GM12878 (cell line): ENCODE results near the gene MYO1E. TPM values are rescaled to one million over a fixed set of nuclear protein-coding genes. Genes with fewer than 3 reads are reported as not detected.
A peak's percentile ranks its signal among the peaks of the same experiment; 100 is the strongest.

Experiments used
- ATAC-seq: fragments of 200-7000 bp; cut with Tn5 transposase; 3 replicates; pipeline ENCODE4 v1.9.1; 2020; ENCODE audit warnings: mild to moderate bottlenecking, moderate library complexity
- BruUV-seq: library from RNA; stranded (reverse); fragments of 400-500 nt; replicated peaks from 2 replicates; lab custom pipeline; 2021; lab: Mats Ljungman, UMichigan
- CTCF ChIA-PET: fragments of 300-600 bp; sonication (Branson Sonifier 250); formaldehyde crosslinking; extraction: SDS; loops from one replicate; lab custom pipeline; 2021; ENCODE audit warnings: inconsistent platforms; lab: Yijun Ruan, JAX
- POLR2A ChIA-PET: fragments of 350-600 bp; formaldehyde crosslinking; extraction: SDS; loops from one replicate; lab custom pipeline; 2021; ENCODE audit warnings: inconsistent platforms; lab: Charles Lee
- RAD21 ChIA-PET: fragments of 300-600 bp; sonication (Branson Sonifier 250); formaldehyde crosslinking; loops from one replicate; lab custom pipeline; 2023; ENCODE audit warnings: antibody characterized with exemption; ENCODE audit not compliant: unreplicated experiment; lab: Charles Lee
- SMC1A ChIA-PET: fragments of 300-600 bp; sonication (Branson Sonifier 250); formaldehyde crosslinking; loops from one replicate; lab custom pipeline; 2023; ENCODE audit not compliant: unreplicated experiment, uncharacterized antibody; lab: Charles Lee
- DNase-seq: peaks from one replicate; pipeline ENCODE4 v3.0.0-alpha.2; 2011; ENCODE audit warnings: low read depth, low spot score
- FAIRE-seq: peaks from 3 replicates; lab custom pipeline; 2011; peaks lifted over from hg19 to GRCh38; lab: Jason Lieb, UNC
- H2AFZ ChIP-seq: 2 replicates; pipeline ENCODE4 v1.6.0; 2011; ENCODE audit warnings: low read depth, low read length, control low read depth; ENCODE audit not compliant: control insufficient read depth
- H3K27ac ChIP-seq: 2 replicates; pipeline ENCODE4 v1.5.1; 2011; ENCODE audit warnings: control low read depth; ENCODE audit not compliant: control insufficient read depth, insufficient read depth
- H3K27me3 ChIP-seq, 2 experiments: replicated peaks in 1 of 2; 2 replicates each; pipeline versions ENCODE4 v1.6.0 to v1.6.1; 2011; ENCODE audit warnings: low read length in 1 of 2; ENCODE audit not compliant: control insufficient read depth in 2 of 2, insufficient read depth in 2 of 2
- H3K36me3 ChIP-seq, 2 experiments: 2 replicates each; pipeline ENCODE4 v1.5.1; 2011; ENCODE audit warnings: low read length in 1 of 2; ENCODE audit not compliant: control insufficient read depth in 2 of 2, insufficient read depth in 2 of 2
- H3K4me1 ChIP-seq: 2 replicates; pipeline ENCODE4 v1.6.1; 2011; ENCODE audit warnings: mild to moderate bottlenecking, low read length, moderate library complexity, mixed read lengths; ENCODE audit not compliant: control insufficient read depth, insufficient read depth
- H3K4me2 ChIP-seq: 2 replicates; pipeline ENCODE4 v1.6.0; 2011; ENCODE audit warnings: control low read depth; ENCODE audit not compliant: control insufficient read depth, insufficient read depth
- H3K4me3 ChIP-seq: fragments of 200-600 bp; sonication (generic); 2 replicates; pipeline ENCODE4 v1.5.1; 2016
- H3K79me2 ChIP-seq: 2 replicates; pipeline ENCODE4 v1.6.0; 2011; ENCODE audit warnings: low read length; ENCODE audit not compliant: control insufficient read depth, insufficient read depth
- H3K9ac ChIP-seq: 2 replicates; pipeline ENCODE4 v1.8.0; 2011; ENCODE audit warnings: low read length, control low read depth, mixed read lengths; ENCODE audit not compliant: control insufficient read depth, insufficient read depth
- H3K9me3 ChIP-seq: replicated peaks from 3 replicates; pipeline ENCODE4 v1.5.1; 2011; ENCODE audit warnings: mild to moderate bottlenecking, low read length; ENCODE audit not compliant: control insufficient read depth, insufficient read depth
- H4K20me1 ChIP-seq: 2 replicates; pipeline ENCODE4 v1.6.0; 2011; ENCODE audit not compliant: control insufficient read depth, insufficient read depth
- BCL3 ChIP-seq: IDR thresholded peaks from 2 replicates; pipeline ENCODE4 v1.6.1; 2011; ENCODE audit warnings: borderline replicate concordance, low read depth, mild to moderate bottlenecking, moderate library complexity, low read length; ENCODE audit not compliant: insufficient read depth, poor library complexity, severe bottlenecking
- BRCA1 ChIP-seq: IDR thresholded peaks from 2 replicates; pipeline ENCODE4 v1.6.1; 2011; ENCODE audit warnings: low read depth, low read length, improper control_type of control experiment
- CBX5 ChIP-seq: sonication (generic); IDR thresholded peaks from 2 replicates; pipeline ENCODE4 v1.6.1; 2016; ENCODE audit warnings: low read depth, moderate library complexity, mild to moderate bottlenecking, inconsistent platforms
- CHD1 ChIP-seq: IDR thresholded peaks from 2 replicates; pipeline ENCODE4 v1.6.1; 2012; ENCODE audit warnings: low read depth, low read length, improper control_type of control experiment
- CHD2 ChIP-seq: IDR thresholded peaks from 2 replicates; pipeline ENCODE4 v1.6.1; 2011; ENCODE audit warnings: low read depth, low read length, improper control_type of control experiment, borderline replicate concordance
- CUX1 ChIP-seq: IDR thresholded peaks from 2 replicates; pipeline ENCODE4 v1.6.1; 2012; ENCODE audit warnings: improper control_type of control experiment, low read depth, low read length; ENCODE audit not compliant: insufficient replicate concordance
- ETV6 ChIP-seq, 2 experiments: fragments of 450-650 bp in 1 of 2; IDR thresholded peaks in 1 of 2; conservative IDR thresholded peaks in 1 of 2; 2 replicates each; pipeline ENCODE4 v1.6.1; 2014; ENCODE audit warnings: antibody characterized with exemption in 1 of 2, borderline replicate concordance in 1 of 2, low read depth in 1 of 2, mild to moderate bottlenecking in 1 of 2, moderate library complexity in 1 of 2
- HDAC2 ChIP-seq: fragments of 200-600 bp; sonication (generic); IDR thresholded peaks from 2 replicates; pipeline ENCODE4 v1.6.1; 2017
- HDAC6 ChIP-seq: fragments of 200-600 bp; sonication (generic); IDR thresholded peaks from one replicate; pipeline ENCODE4 v1.8.0; 2017; ENCODE audit warnings: antibody characterized with exemption; ENCODE audit not compliant: unreplicated experiment
- HDGF ChIP-seq: fragments of 450-650 bp; IDR thresholded peaks from 2 replicates; pipeline ENCODE4 v1.6.1; 2016; ENCODE audit warnings: antibody characterized with exemption
- IKZF1 ChIP-seq: fragments of 450-650 bp; conservative IDR thresholded peaks from 2 replicates; pipeline ENCODE4 v1.6.1; 2017; ENCODE audit warnings: antibody characterized with exemption, mild to moderate bottlenecking
- MAX ChIP-seq: IDR thresholded peaks from 2 replicates; pipeline ENCODE4 v1.6.1; 2012; ENCODE audit warnings: low read depth, low read length, improper control_type of control experiment
- NFYA ChIP-seq: IDR thresholded peaks from 2 replicates; pipeline ENCODE4 v1.6.1; 2011; ENCODE audit warnings: low read depth, mild to moderate bottlenecking, low read length, improper control_type of control experiment, borderline replicate concordance
- NR2F1 ChIP-seq: fragments of 450-650 bp; conservative IDR thresholded peaks from 2 replicates; pipeline ENCODE4 v1.6.1; 2017; ENCODE audit warnings: mild to moderate bottlenecking
- POU2F2 ChIP-seq: IDR thresholded peaks from 3 replicates; pipeline ENCODE4 v1.6.1; 2011; ENCODE audit warnings: low read depth, mild to moderate bottlenecking, low read length, borderline replicate concordance
- RELA ChIP-seq: fragments of 450-650 bp; IDR thresholded peaks from 2 replicates; pipeline ENCODE4 v1.8.0; 2014; ENCODE audit warnings: borderline replicate concordance; ENCODE audit not compliant: partially characterized antibody
- SMAD1 ChIP-seq: fragments of 450-650 bp; IDR thresholded peaks from 2 replicates; pipeline ENCODE4 v1.6.1; 2018; ENCODE audit warnings: mild to moderate bottlenecking, low read depth; ENCODE audit not compliant: partially characterized antibody
- SMARCA5 ChIP-seq: fragments of 450-650 bp; IDR thresholded peaks from 2 replicates; pipeline ENCODE4 v1.6.1; 2017; ENCODE audit warnings: mild to moderate bottlenecking
- SP1 ChIP-seq: IDR thresholded peaks from one replicate; pipeline ENCODE4 v1.6.1; 2011; ENCODE audit warnings: low read depth, low read length
- WGBS: methylation state at CpG from one replicate; pipeline ENCODE4 v1.1.6; 2016; ENCODE audit warnings: low lambda C conversion rate; ENCODE audit not compliant: insufficient replicate concordance, insufficient coverage; ENCODE audit errors: missing lambda C conversion rate; 5-methylcytosine and 5-hydroxymethylcytosine counted together
- in situ Hi-C: fragments of 300-500 bp; cut with MboI; formaldehyde crosslinking; loops from 9 replicates; pipeline ENCODE4 v1.14.3; 2018; ENCODE audit warnings: mixed read lengths
- intact Hi-C: fragments of 100-400 bp; cut with micrococcal nuclease; formaldehyde crosslinking; loops from one replicate; pipeline ENCODE4 v1.14.2; 2022; ENCODE audit not compliant: unreplicated experiment
- polyA plus RNA-seq, 11 experiments: library from polyadenylated mRNA; depleted of rRNA in 4 of 11; unstranded in 6 of 11; stranded (reverse) in 5 of 11; fragments of >200 nt; fragmentation: Nextera tagmentation in 4 of 11; fragmentation: Illumina TruSeq in 1 of 11; extraction: Ambion mirVana in 4 of 11; extraction: Trizol in 1 of 11; gene quantifications; 1 replicate in 1 of 11; 2 replicates in 10 of 11; pipeline versions ENCODE4 v1.2.1 to v1.2.3, GENCODE V29; 2011 to 2016; ENCODE audit warnings: inconsistent platforms in 2 of 11, missing spikeins in 2 of 11, low read depth in 1 of 11
- total RNA-seq, 4 experiments: library from RNA; depleted of rRNA in 3 of 4; stranded (reverse); fragments of >200 nt in 3 of 4; fragmentation: Illumina TruSeq in 1 of 4; extraction: Trizol in 1 of 4; gene quantifications; 2 replicates each; pipeline versions ENCODE4 v1.2.1 to v1.2.3, GENCODE V29; 2013 to 2021

MYO1E gene
- total and polyA plus RNA-seq, 10 of the 15 experiments (the other 5 are each of a cell fraction or from before 2014, with no cell fraction given): 10.3 to 266 (median 64.9) TPM

GRCh38 chr15:59327942-59328341 lies 44.7 kb downstream of the MYO1E start:
- FAIRE-seq: no peak
- POLR2A ChIA-PET: interaction anchor here (0.9 to 1.2 kb wide), 3 partner anchors 13 to 32 kb away, joined by 3 to 4 read pairs (median 3); no protein-coding TSS in a partner anchor
- no peak for TF ChIP-seq MAX
- no peak for TF ChIP-seq HDGF
- TF ChIP-seq SMAD1: no peak
- no peak for TF ChIP-seq RELA
- no peak for TF ChIP-seq HDAC6
- peak; percentile 63 for TF ChIP-seq IKZF1
- no peak for TF ChIP-seq CBX5
- 0 out of 2 replicates have a peak, but pooled peaks have one; percentile 41 for TF ChIP-seq NR2F1
- TF ChIP-seq CHD2: no peak
- TF ChIP-seq CUX1: no peak
- TF ChIP-seq ETV6 (conservative IDR thresholded peaks at IDR 0.05 in 1 of 2, IDR thresholded peaks at IDR 0.05 in 1 of 2; ENCODE audit: borderline replicate concordance in 1 of 2, low read depth in 1 of 2): no peak
- TF ChIP-seq NFYA: no peak
- TF ChIP-seq BRCA1: no peak
- no peak for TF ChIP-seq CHD1
- TF ChIP-seq BCL3: no peak
- no peak for TF ChIP-seq SMARCA5
- TF ChIP-seq POU2F2: 0 out of 3 replicates have a peak, but pooled peaks have one; percentile 15
- TF ChIP-seq HDAC2: no peak
- TF ChIP-seq SP1: no peak

More at GRCh38 chr15:59327942-59328341, 44.7 kb downstream of the MYO1E start:
- Histone ChIP-seq H3K4me1 (peaks cover 73% of the 10 kb centered on the region), H3K4me2 (peak overlapping the region; percentile 28), H3K9ac (no peak overlapping the region), H4K20me1 (0 out of 2 replicates have a peak, but pooled peaks cover 6% of the 10 kb centered on the region), H3K27me3 (no peaks in the 10 kb centered on the region), H3K27ac (peak overlapping the region; percentile 54), H2AFZ (no peak overlapping the region), H3K79me2 (peaks cover 83% of the 10 kb centered on the region), H3K36me3 (peaks cover 0 to 9% of the 10 kb centered on the region in 2 experiments; a peak in 2 of 4 replicates), H3K9me3 (no peaks in the 10 kb centered on the region), H3K4me3 (no peak overlapping the region)
- ChIA-PET RAD21 (interaction anchor here (0.7 to 4.7 kb wide), 3 partner anchors 28 to 81 kb away, joined by 3 to 29 read pairs (median 4); no protein-coding TSS in a partner anchor), SMC1A (interaction anchor here (1.3 to 6.4 kb wide), 4 partner anchors 9 to 42 kb away, joined by 3 to 46 read pairs (median 14); no protein-coding TSS in a partner anchor), CTCF (interaction anchor here (1.8 to 2.1 kb wide), 2 partner anchors 14 to 25 kb away, joined by 4 to 5 read pairs; no protein-coding TSS in a partner anchor)
- ATAC-seq (peak; percentile 89), DNase-seq (no peak)
- WGBS: 0% methylated on average over 3 of the region's 3 CpGs
- BruUV-seq: no TSS peak
- in situ Hi-C loops: no loop called here
- intact Hi-C loops: loop anchor here (2.0 kb wide), 1 partner anchor 29 kb away; no protein-coding TSS in a partner anchor
